ENCODE results near the gene CD300H.

Gene CD300H

DNA sequence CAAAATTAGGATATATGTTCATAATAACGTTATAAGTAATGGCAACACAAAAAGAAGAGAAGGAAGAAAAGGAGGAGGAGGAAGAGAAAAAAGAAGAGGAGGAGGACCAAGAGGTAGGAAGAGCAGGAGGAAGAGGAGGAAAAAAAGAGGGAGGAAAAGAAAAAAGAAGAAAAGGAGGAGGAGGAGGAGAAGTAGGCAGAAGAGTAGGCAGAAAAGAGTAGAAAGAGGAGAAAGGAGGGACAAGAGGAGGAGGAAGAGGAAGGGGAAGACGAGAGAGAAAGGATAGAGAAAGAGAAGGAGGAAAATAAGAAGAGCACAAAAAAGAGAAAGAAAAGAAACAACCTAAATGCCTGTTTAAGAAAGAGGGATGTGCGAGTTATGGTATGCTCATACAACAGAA, 30.4 kb downstream of the CD300H start:
- Histone ChIP-seq H3K4me1 (ENCODE audit: insufficient read depth, low read length, poor library complexity, severe bottlenecking) (no peaks in the 10 kb centered on the region), H3F3A (ENCODE audit: low read depth) (no peaks in the 10 kb centered on the region), H3K4me3 (ENCODE audit: low read length, poor library complexity, severe bottlenecking) (no peak overlapping the region), H3K36me3 (ENCODE audit: insufficient read depth, low read length) (no peaks in the 10 kb centered on the region), H3K9ac (ENCODE audit: low read depth, low read length, poor library complexity, severe bottlenecking) (no peak overlapping the region), H3K9me3 (ENCODE audit: insufficient read depth, low read depth, low read length) (no peaks in the 10 kb centered on the region), H3K79me2 (ENCODE audit: insufficient read depth, low read length) (no peaks in the 10 kb centered on the region), H3K4me2 (ENCODE audit: low read depth, low read length, poor library complexity, severe bottlenecking) (no peak overlapping the region), H4K20me1 (ENCODE audit: insufficient read depth, low read length, poor library complexity, severe bottlenecking) (no peaks in the 10 kb centered on the region), H3K27me3 (ENCODE audit: insufficient read depth, low read length, poor library complexity, severe bottlenecking) (no peaks in the 10 kb centered on the region), H3K9me2 (replicated peaks; ENCODE audit: low read depth, low read length) (no peaks in the 10 kb centered on the region), H2AFZ (ENCODE audit: low read length) (no peak overlapping the region)
- TF ChIP-seq EZH2phosphoT487 (IDR thresholded peaks at IDR 0.05; ENCODE audit: borderline replicate concordance): no peak
- TF ChIP-seq, protein P1, sequence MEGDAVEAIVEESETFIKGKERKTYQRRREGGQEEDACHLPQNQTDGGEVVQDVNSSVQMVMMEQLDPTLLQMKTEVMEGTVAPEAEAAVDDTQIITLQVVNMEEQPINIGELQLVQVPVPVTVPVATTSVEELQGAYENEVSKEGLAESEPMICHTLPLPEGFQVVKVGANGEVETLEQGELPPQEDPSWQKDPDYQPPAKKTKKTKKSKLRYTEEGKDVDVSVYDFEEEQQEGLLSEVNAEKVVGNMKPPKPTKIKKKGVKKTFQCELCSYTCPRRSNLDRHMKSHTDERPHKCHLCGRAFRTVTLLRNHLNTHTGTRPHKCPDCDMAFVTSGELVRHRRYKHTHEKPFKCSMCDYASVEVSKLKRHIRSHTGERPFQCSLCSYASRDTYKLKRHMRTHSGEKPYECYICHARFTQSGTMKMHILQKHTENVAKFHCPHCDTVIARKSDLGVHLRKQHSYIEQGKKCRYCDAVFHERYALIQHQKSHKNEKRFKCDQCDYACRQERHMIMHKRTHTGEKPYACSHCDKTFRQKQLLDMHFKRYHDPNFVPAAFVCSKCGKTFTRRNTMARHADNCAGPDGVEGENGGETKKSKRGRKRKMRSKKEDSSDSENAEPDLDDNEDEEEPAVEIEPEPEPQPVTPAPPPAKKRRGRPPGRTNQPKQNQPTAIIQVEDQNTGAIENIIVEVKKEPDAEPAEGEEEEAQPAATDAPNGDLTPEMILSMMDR (conservative IDR thresholded peaks at IDR 0.05; ENCODE audit: low read length): no peak

GRCh38 chr17:74532115-74532514, 35.2 kb downstream of the CD300H start:
- Histone ChIP-seq H3K79me2 (ENCODE audit: insufficient read depth, low read length) (no peaks in the 10 kb centered on the region), H3K27me3 (ENCODE audit: insufficient read depth, low read length, poor library complexity, severe bottlenecking) (no peaks in the 10 kb centered on the region), H3K4me3 (ENCODE audit: low read length, poor library complexity, severe bottlenecking) (no peak overlapping the region), H3K9ac (ENCODE audit: low read depth, low read length, poor library complexity, severe bottlenecking) (no peak overlapping the region), H3K9me2 (replicated peaks; ENCODE audit: low read depth, low read length) (no peaks in the 10 kb centered on the region), H2AFZ (ENCODE audit: low read length) (no peak overlapping the region), H4K20me1 (ENCODE audit: insufficient read depth, low read length, poor library complexity, severe bottlenecking) (no peaks in the 10 kb centered on the region), H3K36me3 (ENCODE audit: insufficient read depth, low read length) (no peaks in the 10 kb centered on the region), H3K4me1 (ENCODE audit: insufficient read depth, low read length, poor library complexity, severe bottlenecking) (no peaks in the 10 kb centered on the region), H3K4me2 (ENCODE audit: low read depth, low read length, poor library complexity, severe bottlenecking) (no peak overlapping the region), H3F3A (ENCODE audit: low read depth) (no peaks in the 10 kb centered on the region), H3K9me3 (ENCODE audit: insufficient read depth, low read depth, low read length) (no peaks in the 10 kb centered on the region)
- no peak for TF ChIP-seq EZH2phosphoT487 (IDR thresholded peaks at IDR 0.05; ENCODE audit: borderline replicate concordance)

DNA sequence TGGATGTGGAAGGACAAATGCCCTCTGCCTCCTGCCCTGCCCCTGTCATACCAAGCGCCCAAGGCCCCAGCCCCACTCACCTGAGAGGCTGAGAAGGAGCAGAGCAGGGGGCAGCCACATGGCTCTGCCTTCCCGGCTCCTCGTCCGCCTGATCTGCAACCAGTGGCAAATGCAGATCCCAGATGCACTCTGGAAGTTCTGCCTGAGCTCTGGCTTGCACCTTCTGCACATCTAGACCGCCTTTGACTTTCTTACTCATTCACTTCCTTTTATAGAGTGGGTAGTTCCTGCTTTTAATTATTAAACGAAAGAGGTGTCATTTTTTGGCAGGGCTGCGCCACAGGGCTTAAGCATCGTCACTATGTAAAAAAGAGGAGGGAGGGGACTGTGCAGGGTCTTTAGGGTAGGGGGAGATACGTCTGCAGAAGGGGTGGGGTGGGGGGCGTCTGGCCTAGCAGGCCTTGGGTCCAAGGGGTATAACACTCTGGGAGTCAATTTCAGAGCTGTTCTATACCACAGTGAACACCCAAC, 36.0 kb downstream of the CD300H start, which contains the start of gene CD300LB:
Gene CD300LB (minus strand): TSS at position 245 of the 531 bp plus-strand sequence. CDS start 125 bp downstream, at position 120.
- TF ChIP-seq, protein P1 (conservative IDR thresholded peaks at IDR 0.05; ENCODE audit: low read length): no peak
- TF ChIP-seq EZH2phosphoT487 (IDR thresholded peaks at IDR 0.05; ENCODE audit: borderline replicate concordance): no peak
- H2AFZ ChIP-seq (ENCODE audit: low read length): no peak within 1 kb of the TSS

GRCh38 chr17:74530831-74531150, 36.5 kb downstream of the CD300H start:
- no peak overlapping the region for H2AFZ ChIP-seq (ENCODE audit: low read length)
- no peaks in the 10 kb centered on the region for H3K79me2 ChIP-seq (ENCODE audit: insufficient read depth, low read length)
- no peaks in the 10 kb centered on the region for H3K4me1 ChIP-seq (ENCODE audit: insufficient read depth, low read length, poor library complexity, severe bottlenecking)
- H4K20me1 ChIP-seq (ENCODE audit: insufficient read depth, low read length, poor library complexity, severe bottlenecking): no peaks in the 10 kb centered on the region
- H3K4me2 ChIP-seq (ENCODE audit: low read depth, low read length, poor library complexity, severe bottlenecking): no peak overlapping the region
- H3K27me3 ChIP-seq (ENCODE audit: insufficient read depth, low read length, poor library complexity, severe bottlenecking): no peaks in the 10 kb centered on the region
- no peaks in the 10 kb centered on the region for H3K36me3 ChIP-seq (ENCODE audit: insufficient read depth, low read length)
- no peaks in the 10 kb centered on the region for H3F3A ChIP-seq (ENCODE audit: low read depth)
- TF ChIP-seq, protein P1 (conservative IDR thresholded peaks at IDR 0.05; ENCODE audit: low read length): no peak
- no peak for TF ChIP-seq EZH2phosphoT487 (IDR thresholded peaks at IDR 0.05; ENCODE audit: borderline replicate concordance)
- H3K9me3 ChIP-seq (ENCODE audit: insufficient read depth, low read depth, low read length): no peaks in the 10 kb centered on the region
- H3K9ac ChIP-seq (ENCODE audit: low read depth, low read length, poor library complexity, severe bottlenecking): no peak overlapping the region
- no peaks in the 10 kb centered on the region for H3K9me2 ChIP-seq (replicated peaks; ENCODE audit: low read depth, low read length)
- H3K4me3 ChIP-seq (ENCODE audit: low read length, poor library complexity, severe bottlenecking): no peak overlapping the region

More for the DNA sequence above, 36.0 kb downstream of the CD300H start, which contains the start of gene CD300LB:
- Histone ChIP-seq H3K9me3 (ENCODE audit: insufficient read depth, low read depth, low read length) (no peaks in the 10 kb centered on the region), H3F3A (ENCODE audit: low read depth) (no peaks in the 10 kb centered on the region), H3K4me1 (ENCODE audit: insufficient read depth, low read length, poor library complexity, severe bottlenecking) (no peaks in the 10 kb centered on the region), H3K9ac (ENCODE audit: low read depth, low read length, poor library complexity, severe bottlenecking) (no peak within 1 kb of the TSS), H3K36me3 (ENCODE audit: insufficient read depth, low read length) (no peaks in the 10 kb centered on the region), H3K4me2 (ENCODE audit: low read depth, low read length, poor library complexity, severe bottlenecking) (no peak within 1 kb of the TSS), H3K9me2 (replicated peaks; ENCODE audit: low read depth, low read length) (no peaks in the 10 kb centered on the region), H4K20me1 (ENCODE audit: insufficient read depth, low read length, poor library complexity, severe bottlenecking) (no peaks in the 10 kb centered on the region), H3K4me3 (ENCODE audit: low read length, poor library complexity, severe bottlenecking) (no peak within 1 kb of the TSS), H3K79me2 (ENCODE audit: insufficient read depth, low read length) (no peaks in the 10 kb centered on the region), H3K27me3 (ENCODE audit: insufficient read depth, low read length, poor library complexity, severe bottlenecking) (no peaks in the 10 kb centered on the region)

Data from Loucy (cell line).